NCI-H2081 treated with DMSO at 0.1 percent for 48 hours (cell line): ENCODE data around the gene ITPRIPL1.
"Not testable (repeated sequence)": the region's sequence is repeated elsewhere in the genome, so short reads cannot be mapped to it uniquely, and the experiment has no call there.

Experiments
- DNase-seq: peaks from one replicate; lab custom pipeline; 2025; lab: John Stamatoyannopoulos, UW

The ITPRIPL1 gene, protein sequence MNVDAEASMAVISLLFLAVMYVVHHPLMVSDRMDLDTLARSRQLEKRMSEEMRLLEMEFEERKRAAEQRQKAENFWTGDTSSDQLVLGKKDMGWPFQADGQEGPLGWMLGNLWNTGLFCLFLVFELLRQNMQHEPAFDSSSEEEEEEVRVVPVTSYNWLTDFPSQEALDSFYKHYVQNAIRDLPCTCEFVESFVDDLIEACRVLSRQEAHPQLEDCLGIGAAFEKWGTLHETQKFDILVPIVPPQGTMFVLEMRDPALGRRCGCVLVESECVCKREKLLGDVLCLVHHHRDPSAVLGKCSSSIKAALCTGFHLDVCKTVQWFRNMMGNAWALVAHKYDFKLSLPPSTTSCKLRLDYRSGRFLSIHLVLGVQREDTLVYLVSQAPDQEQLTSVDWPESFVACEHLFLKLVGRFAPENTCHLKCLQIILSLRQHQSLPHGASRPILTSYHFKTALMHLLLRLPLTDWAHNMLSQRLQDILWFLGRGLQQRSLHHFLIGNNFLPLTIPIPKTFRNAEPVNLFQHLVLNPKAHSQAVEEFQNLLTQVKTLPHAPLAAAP

DNA sequence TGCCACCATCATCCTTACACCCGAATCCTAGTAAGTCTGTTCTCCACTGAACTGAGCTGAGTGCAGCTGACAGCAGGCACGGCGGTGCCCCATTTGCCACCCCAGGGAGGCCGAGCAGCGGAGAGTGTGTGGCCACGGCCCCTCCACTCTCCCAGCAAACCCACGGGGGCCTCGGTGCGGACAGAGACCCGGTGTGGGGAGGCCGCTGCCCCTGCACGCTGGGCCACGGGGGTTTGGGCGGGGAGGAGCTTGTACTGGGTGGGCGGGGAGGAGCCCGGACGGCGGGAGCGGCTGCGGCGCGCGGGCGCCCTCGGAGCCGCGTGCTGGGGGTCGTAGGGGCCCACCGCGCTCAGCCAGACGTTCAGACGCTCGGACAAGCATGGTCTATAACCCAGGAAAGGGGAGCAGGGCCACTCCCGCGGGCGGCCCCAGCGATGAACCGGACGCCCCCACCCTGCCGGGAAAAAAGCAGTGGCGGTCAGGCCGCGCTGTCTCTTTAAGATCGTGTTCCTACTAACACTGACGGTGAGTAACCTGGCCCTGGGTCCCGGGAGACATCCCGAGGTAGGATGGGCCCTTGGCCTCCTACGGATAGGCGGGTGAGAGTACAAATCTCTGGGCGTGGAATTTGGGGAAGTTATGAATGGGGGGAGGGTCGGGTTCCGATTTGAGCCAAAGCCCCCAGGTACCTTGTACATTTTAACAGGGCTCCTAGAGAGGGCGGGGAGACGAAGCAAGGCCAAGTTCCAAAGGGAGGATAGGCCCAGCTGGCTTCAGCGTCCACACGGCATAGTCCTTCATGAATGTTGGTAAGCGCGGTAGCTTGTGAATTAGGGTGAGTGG, at the start of gene ITPRIPL1:
ITPRIPL1 (plus strand) TSS at position 277 of the 843 bp plus-strand sequence; CDS start at position 800, 523 bp downstream.
- no peak for DNase-seq

- DNase-seq: no peak
These were observed 48.2 kb upstream of the ITPRIPL1 start for GRCh38 chr2:96276787-96277499.

GRCh38 chr2:96287273-96287856, 37.8 kb upstream of the ITPRIPL1 start:
- no peak for DNase-seq

GRCh38 chr2:96291751-96292150, 33.4 kb upstream of the ITPRIPL1 start:
- no peak for DNase-seq

- not testable (repeated sequence) for DNase-seq
These were observed 30.8 kb upstream of the ITPRIPL1 start for GRCh38 chr2:96294271-96294670.

GRCh38 chr2:96296925-96297324, 28.2 kb upstream of the ITPRIPL1 start:
- DNase-seq: no peak

GRCh38 chr2:96301865-96302264, 23.3 kb upstream of the ITPRIPL1 start:
- DNase-seq: no peak

DNA sequence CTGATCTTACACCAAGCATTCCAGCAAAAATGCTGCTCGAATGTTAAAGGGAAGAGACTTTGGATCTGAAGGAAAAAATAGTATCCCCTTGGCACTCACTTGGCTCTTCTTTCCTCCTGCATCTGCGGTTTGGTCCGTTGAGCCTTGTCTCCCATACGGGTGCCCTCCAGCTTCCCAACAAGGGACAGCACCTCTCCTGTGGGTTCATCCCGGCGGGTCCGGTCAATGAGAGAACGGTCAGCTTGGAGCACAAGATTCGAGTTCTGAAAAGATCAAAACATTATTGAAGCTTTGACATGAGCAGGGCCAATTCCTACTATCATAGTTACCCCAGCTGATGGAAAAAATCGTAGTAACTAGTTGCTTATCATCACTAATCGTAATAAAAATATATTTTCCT, 20.5 kb upstream of the ITPRIPL1 start:
- DNase-seq: no peak

DNA sequence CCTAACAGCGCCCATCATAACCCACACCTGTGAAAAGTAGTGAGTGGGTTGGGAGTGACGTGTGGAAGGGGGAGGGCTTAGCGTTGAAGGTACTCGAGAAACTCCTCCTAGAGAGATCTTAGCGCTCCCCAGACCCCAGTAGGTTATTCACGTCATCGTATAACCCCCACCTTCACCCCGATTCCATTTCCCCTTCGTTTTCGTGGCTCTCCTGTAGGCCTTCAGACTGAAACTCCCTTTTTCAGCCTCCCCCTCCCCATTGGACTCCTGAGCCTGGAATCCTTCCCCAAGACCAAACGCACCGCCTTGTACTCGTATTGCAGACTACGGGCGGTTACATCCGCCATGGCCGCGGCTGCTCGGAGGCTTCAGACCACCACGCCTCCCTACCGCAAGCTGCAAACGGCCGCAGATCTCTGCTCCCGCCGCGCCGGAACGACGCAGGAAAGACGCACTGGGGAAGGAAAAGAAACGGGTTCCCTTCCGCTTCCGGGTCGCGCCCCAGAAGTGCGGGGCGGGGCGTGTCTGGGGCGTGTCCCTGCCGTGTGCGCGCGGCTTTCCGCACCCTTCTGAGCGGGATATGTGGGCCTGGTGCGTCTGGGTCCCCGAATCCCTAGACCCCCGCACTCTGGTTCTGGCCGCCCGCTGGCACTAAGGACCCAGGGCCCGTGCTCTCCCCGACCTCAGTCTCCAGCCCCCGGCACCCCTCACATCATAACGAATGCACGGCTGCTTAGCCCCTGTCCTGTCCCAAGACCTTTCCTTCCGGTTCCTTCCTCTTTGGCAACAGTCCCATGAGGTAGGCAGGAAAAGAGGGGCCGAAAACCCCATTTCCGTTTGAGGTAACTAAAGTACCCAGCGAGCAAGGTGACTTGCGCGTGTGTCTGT, 19.8 kb upstream of the ITPRIPL1 start, which contains the start of gene SNRNP200:
SNRNP200 (minus strand) TSS at position 456 of the 888 bp plus-strand sequence; CDS start at position 347, 109 bp downstream.
- peak; percentile 36 for DNase-seq

DNA sequence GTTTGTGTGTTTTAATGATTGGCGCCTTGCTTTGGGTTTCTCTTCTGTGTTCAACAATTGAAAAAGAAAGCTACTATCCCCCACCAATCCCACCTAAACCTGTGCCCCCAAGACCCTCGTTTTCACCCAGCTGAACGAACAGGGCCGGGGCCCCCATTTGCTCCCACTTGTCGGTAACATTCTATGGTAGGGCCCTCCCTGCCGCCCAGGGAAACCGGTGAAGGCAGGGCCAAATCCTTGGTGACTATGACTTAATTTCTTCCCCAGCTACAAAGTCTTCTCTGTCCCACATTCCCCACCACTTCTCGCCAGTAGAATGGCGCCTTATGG, 19.2 kb upstream of the ITPRIPL1 start:
- no peak for DNase-seq

- DNase-seq: no peak
These were observed 18.7 kb upstream of the ITPRIPL1 start for GRCh38 chr2:96306370-96306769.

GRCh38 chr2:96308248-96308647, 16.9 kb upstream of the ITPRIPL1 start:
- DNase-seq: no peak

DNA sequence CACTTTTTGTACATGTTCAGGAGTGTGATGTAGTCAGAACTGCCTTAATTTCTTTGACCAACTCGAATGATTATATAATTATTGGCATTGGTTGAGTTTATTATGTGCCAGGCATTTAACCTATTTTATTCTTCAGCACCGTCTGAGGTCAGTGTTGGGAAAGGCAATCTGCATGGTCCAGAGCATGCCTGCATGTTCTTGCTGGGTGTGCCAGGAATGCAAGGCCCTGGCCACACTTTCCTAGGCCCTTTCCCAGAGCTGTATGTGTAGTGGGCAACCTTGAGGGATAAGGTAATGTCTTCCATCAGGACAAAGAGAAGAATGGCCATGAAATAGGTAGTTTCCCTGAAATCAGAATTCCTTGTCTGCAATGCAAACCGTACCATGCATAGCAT, 10.1 kb upstream of the ITPRIPL1 start:
- DNase-seq: no peak

- DNase-seq: no peak
These were observed 9.6 kb upstream of the ITPRIPL1 start for GRCh38 chr2:96315400-96316071.

GRCh38 chr2:96316999-96317398, 8.1 kb upstream of the ITPRIPL1 start:
- no peak for DNase-seq

GRCh38 chr2:96317584-96317997, 7.5 kb upstream of the ITPRIPL1 start:
- no peak for DNase-seq

DNA sequence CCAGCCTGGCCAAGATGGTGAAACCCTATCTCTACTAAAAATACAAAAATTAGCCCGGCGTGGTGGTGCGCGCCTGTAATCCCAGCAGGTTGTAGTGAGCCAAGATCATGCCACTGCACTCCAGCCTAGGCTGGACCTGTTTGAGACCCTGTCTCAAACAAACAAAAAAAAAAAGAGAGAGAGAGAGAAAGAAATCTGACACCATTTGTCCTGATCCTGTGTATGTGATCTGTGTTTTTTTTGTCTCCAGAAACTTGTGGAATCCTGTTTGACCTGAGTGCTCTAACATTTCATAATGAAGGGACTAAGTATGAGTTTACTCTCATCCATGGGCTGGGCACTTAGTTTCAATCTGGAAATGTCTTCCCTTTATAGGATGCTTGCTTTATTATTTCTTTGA, 6.4 kb upstream of the ITPRIPL1 start:
- no peak for DNase-seq

- no peak for DNase-seq
These were observed 5.7 kb upstream of the ITPRIPL1 start for GRCh38 chr2:96319396-96319795.

GRCh38 chr2:96320326-96320725, 4.8 kb upstream of the ITPRIPL1 start:
- no peak for DNase-seq
